HG03060 (cell line): ENCODE data around the gene ADCY1.

Source experiments
- ATAC-seq: cut with Tn5 transposase; IDR thresholded peaks from one replicate; pipeline ENCODE4 v1.9.1; 2021; ENCODE audit warnings: low read depth, moderate number of reproducible peaks; ENCODE audit not compliant: unreplicated experiment

Gene ADCY1

GRCh38 chr7:45689011-45689796, 115.0 kb downstream of the ADCY1 start:
- ATAC-seq = no peak

DNA sequence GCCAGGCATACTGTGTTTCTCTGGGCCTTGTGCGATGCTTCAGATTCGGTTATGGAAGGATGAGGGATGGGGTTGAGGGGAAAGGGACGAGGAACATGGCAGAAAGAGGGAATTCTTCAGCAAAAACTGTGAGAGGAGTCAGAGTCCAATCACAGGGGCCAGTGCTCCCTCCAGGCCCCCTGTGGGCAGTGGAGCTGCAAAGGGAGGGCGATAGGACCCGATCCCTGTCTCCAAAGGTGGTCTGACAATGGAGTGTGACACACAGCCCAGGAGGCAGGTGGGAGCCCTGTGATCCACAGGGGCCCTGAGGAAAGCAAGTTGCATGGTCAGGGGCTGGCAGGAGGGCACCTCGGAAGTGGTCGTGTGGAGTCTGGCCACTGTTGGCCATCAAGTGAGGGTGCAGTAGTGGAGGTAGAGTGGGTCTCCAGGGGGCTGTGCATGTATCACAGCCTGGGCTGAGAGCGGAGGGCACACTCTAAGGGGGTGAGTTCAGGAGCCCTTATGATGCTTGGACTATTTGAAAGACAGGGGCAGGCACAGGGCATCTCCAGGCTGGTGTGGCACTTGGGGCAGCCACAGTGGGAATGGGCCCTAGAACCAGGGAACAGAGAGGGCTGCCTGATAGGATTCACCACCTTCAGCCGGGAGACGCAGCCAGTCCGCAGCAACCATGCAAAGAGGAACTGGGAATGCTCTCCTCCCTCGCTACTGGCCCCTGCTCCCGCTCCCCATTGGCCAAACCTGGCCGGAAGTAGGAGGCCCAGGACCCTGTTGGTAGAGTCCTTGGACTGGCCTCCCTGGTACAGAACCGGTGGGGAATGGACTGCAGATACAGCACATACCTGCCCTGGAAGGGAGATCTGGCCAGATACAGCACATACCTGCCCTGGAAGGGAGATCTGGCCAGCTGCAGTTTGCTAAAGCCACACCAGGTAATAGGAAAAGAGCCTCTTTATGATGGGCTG, 115.9 kb downstream of the ADCY1 start:
- no peak for ATAC-seq

DNA sequence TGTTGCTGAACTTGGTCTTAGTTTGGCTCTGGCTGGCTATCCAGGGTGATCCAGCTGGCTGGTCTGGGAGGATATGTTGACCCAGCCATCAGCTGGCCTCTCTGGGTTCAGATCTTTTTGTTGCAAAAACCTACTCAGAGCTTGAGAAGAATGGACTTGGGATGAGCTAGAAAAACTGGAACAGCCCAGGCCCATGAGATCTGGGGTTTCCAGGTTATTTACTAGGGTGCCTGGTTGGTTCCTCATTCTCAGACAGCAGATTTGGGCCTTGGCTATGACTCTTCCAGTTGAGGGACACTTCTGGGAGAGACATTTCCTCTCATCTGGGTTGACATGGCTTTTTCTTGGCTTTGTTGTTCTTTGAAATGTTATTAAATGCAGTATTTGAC, 116.6 kb downstream of the ADCY1 start:
- no peak for ATAC-seq

GRCh38 chr7:45691155-45691656, 117.0 kb downstream of the ADCY1 start:
- ATAC-seq = no peak

DNA sequence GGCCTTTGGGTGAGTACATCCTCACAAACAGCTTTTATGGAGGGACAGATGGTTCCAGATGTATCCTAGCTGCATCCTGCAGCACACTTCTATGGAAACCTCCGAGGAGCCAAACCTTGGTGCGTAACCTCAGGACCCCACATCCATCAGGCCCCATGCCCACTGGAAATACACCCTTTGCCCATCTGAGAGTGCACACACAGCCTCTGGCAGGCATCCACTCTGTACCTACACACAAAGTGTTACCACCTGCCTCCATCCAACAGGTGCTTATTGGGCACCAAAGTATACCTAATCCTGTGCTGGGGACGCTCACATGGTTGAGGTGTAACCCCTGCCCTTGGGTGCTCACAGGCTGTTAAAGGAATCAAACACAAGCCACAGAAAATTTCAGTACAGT, 117.9 kb downstream of the ADCY1 start:
- ATAC-seq = no peak

- ATAC-seq = no peak
These were observed 121.3 kb downstream of the ADCY1 start for GRCh38 chr7:45695249-45695995.

DNA sequence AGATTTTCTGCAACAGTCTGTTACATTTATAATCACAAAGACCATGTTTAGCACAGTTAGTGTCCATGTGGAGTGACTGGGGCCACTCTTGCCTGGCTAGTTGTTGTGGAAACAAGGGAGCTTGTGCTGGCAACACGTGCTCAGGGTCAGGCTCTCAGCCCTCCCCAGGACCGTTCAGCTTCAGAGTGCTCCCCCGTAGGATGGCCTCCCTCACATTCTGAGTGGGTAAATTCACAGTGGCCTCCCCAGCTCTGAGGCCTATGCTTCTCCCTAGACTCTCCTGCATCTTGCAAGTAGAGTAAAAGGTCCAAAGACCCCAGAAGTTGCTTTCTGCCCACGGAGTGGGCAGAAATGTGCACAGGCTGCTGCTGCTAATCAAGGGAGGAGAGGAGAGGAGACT, 122.3 kb downstream of the ADCY1 start:
- ATAC-seq = no peak

DNA sequence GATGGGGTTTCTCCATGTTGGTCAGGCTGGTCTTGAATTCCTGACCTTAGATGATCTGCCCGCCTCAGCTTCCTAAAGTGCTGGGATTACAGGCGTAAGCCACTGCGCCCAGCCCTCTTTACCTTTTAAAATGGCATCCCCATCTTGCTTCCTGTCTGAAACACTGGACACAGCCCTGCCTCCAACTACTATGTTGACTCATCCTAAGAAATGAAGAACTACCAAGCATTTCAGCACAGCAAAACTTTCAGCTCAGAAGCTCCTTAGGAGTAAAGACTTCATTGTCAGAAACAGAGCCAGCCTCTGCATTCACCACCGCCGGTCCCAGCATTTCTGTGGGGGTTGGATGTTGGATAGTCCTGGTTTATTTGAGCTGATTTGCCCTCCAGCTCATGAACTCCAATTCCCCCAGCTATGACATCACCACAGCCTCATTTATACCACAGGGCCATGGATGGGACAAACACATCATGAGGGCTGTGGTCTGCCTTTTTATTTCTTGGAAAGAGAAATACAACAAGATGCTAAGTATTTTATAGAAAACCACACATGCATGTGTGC, 123.5 kb downstream of the ADCY1 start:
- no peak for ATAC-seq

GRCh38 chr7:45698303-45699014, 124.3 kb downstream of the ADCY1 start:
- ATAC-seq = no peak

- ATAC-seq = no peak
These were observed 124.8 kb downstream of the ADCY1 start for GRCh38 chr7:45699015-45699309.

DNA sequence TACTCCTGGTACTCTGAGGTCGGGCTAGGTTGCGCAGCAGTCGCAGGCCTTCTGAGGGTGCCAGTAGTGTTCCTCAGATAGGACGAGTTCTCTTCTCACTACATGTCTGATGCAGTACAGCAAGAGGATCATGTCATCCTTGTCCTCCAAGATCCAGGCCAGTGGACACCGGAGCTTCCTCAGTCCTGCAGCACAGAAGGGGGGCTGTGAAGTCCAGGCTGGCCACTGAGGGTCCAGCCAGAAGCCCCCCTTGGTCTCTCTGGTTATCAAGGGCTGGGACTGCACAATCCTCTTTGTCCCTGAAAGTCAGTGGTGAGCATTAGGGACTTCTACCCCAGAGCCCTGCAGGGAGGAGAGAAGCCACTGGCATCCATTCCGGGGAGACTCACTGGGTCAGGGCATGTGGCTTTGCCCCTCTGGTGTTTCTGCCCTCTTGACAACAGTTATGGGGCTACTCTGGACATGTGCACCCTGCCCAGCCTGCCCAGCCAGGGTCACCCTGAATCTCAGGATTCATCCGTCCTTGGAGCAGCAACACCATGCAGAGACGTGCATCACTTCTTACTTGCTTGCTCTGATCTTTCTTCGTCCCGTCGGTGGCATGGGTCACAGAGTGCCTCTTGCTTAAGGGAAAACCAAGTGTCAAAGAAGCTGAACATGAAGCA, 125.7 kb downstream of the ADCY1 start:
- ATAC-seq = no peak

DNA sequence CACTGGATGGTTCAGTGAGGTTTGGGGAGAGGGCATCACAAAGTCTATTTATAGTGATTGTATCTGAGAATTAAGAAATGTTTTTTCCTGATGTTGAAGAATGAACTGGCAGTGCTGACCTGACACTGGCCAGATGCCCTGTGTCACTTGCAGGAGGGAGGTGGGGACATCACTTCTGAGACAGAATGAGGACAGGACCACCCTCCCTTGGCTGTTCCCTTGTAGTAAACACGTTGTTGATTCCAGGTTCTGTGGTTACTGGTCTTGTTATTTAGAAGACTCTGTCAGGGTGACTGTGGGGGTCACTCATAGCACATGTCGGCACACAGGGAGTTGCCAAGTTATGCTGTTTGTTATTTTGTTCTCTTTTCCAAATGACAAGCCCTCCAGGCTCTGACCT, 126.4 kb downstream of the ADCY1 start:
- no peak for ATAC-seq

DNA sequence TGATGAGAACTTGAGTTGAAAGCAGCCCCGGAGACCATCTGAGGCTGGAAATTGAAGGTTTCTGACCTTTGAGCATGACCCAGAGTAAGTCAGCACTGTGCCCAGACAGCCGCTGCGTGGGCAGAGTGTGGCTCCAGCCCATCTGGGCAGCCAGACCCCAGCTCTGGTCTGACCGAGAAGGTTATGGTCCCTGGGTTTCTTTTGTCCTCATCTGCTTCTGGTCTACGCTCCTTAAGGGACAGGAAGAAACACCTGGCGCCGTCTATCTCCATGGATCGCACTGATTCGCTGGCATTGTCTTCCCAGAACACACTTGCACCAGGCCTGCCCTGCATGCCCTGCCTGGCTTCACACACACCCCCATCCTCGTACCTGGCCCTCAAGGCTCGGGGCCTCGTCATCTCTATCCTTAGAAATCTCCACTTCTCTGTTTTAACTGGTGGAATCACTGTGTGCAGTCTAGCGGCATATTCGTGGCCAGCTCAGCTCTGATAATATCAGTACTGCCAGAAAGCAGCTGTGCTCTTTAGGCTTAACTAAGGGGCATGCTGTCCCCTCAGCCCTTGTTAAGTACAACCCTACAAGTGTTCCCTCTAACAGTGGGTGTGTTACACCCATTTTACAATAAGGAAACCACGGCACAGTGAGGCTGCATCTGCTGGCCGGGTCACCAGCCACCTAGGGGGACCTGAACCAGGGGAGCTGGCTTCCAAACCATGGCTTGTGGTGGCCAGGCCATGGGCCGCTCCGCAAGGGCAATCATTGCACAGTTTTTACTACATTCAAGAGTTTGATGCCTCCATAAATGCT, 127.7 kb downstream of the ADCY1 start:
- ATAC-seq = no peak

DNA sequence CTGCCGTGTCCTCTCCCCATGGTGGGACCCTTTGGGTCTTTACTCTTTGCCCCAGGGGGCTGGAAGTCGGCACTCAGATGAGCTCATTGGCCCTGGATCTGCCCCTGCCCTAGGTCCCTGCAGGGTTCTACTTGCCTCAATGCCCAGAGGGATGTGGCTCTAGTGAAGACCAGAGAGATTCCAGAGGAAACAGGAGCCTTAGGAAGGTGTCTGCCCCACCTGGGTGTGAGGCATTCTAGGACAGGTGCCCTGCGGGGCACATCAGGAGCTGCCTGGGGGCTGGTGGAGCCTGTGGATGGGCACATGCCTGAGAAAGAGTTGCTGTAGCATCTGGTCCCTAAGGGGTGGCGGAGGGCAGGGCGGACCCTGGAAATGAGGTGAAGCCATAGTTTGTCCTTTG, 128.6 kb downstream of the ADCY1 start:
- ATAC-seq = no peak

DNA sequence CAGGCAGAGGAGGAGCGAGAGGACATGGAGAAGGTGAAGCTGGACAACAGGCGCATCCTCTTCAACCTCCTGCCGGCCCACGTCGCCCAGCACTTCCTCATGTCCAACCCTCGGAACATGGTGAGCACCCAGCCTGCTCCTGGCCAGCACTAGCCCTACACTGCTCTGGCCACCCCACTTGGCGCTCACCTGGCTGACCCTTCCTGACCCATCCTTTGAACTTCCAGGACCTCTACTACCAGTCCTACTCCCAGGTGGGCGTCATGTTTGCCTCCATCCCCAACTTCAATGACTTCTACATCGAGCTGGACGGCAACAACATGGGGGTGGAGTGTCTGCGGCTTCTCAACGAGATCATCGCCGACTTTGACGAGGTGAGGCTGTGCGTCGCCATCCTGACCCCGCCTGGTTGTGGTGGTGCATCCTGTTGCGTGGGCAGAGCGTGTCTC, 129.2 kb downstream of the ADCY1 start:
- no peak for ATAC-seq

DNA sequence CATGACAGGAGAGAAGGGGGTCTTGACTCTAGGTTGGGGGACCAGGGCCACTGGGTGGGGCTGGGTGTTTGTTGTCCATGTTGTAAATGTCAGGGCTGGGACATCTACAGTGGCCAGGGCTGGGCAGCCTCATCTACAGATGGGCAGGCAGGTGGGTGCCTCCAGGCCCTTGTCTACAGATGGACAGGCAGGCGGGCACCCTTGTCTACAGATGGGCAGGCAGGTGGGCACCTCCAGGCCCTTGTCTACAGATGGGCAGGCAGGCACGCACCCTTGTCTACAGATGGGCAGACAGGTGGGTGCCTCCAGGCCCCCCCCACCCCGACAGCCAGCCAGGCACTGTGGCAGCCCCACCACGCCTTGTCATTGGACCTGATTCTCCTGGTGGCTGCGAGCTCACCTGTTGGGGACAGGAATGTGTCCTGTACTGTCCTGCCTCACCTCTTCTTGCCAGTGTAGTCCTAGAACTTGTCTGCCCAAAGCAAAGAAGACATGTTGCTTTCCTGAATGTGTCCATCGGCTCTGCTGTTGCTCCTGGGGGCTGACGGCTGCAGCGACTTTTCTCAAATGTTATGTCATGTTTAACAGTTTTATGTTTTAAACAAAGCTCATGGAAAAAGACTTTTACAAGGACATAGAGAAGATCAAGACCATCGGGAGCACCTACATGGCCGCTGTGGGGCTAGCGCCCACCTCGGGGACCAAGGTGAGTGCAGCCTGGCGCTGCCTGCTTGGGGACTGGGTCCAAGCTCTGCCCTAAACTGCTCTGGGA, 129.9 kb downstream of the ADCY1 start:
- ATAC-seq = no peak

DNA sequence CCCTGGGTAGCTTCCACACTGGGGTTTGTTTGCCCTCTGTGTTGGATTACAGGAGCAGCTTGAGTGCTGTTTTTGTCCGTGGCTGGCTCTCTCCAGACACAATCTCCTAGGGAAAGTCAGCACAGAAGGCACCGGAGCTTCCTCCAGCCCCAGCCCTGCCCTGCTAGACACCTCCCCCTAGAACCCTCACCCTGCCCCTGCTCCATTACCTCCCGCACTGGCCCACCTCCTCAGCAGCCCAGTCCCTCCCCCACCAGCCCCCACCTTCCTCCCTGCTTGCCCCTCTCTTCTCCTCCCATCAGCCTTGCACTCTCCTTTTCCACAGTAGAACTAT, 130.5 kb downstream of the ADCY1 start:
- no peak for ATAC-seq
